A549 (cell line): ENCODE measurements around the gene DNAJB4. TPM values are rescaled to one million over a fixed set of nuclear protein-coding genes. Genes with fewer than 3 reads are reported as not detected.

ENCODE experiments used
- ATAC-seq, 2 experiments: fragments of 200-7000 bp in 1 of 2; fragments of >200 bp in 1 of 2; cut with Nextera tagmentation in 1 of 2; cut with Tn5 transposase in 1 of 2; 3 replicates each; pipeline versions ENCODE4 v1.8.0 to v1.9.1; 2018 to 2020; ENCODE audit warnings: mild to moderate bottlenecking in 1 of 2, moderate library complexity in 1 of 2
- CTCF ChIA-PET: fragments of 300-600 bp; sonication (Branson Sonifier 250); formaldehyde crosslinking; extraction: SDS; loops from one replicate; lab custom pipeline; 2021; ENCODE audit warnings: antibody characterized with exemption, inconsistent platforms; lab: Yijun Ruan, JAX
- POLR2A ChIA-PET: fragments of 350-600 bp; formaldehyde crosslinking; extraction: SDS; loops from one replicate; lab custom pipeline; 2021; ENCODE audit warnings: antibody characterized with exemption, inconsistent platforms; lab: Yijun Ruan, JAX
- DNase-seq, 2 experiments: peaks; one replicate each; pipeline versions ENCODE4 v3.0.0 to v3.0.0-alpha.2; 2011 to 2016; ENCODE audit warnings: low read depth in 1 of 2, low spot score in 1 of 2
- FAIRE-seq: peaks from 2 replicates; lab custom pipeline; 2011; peaks lifted over from hg19 to GRCh38; lab: Jason Lieb, UNC
- H3K27ac ChIP-seq, 2 experiments: fragments of >200 bp; sonication (Bioruptor Twin); formaldehyde crosslinking; 3 replicates each; pipeline ENCODE4 v1.5.1; 2016 to 2017
- H3K4me1 ChIP-seq: fragments of >200 bp; sonication (Bioruptor Twin); formaldehyde crosslinking; 3 replicates; pipeline ENCODE4 v1.6.1; 2016
- H3K4me2 ChIP-seq: fragments of >200 bp; sonication (Bioruptor Twin); formaldehyde crosslinking; 3 replicates; pipeline ENCODE4 v1.6.1; 2016
- H3K4me3 ChIP-seq: fragments of >200 bp; sonication (Bioruptor Twin); formaldehyde crosslinking; 3 replicates; pipeline ENCODE4 v1.5.1; 2016
- H3K9me3 ChIP-seq: fragments of >200 bp; sonication (Bioruptor Twin); formaldehyde crosslinking; 3 replicates; pipeline ENCODE4 v1.6.1; 2016
- BHLHE40 ChIP-seq: IDR thresholded peaks from 2 replicates; pipeline ENCODE4 v1.6.1; 2012; ENCODE audit warnings: low read depth, low read length, inconsistent platforms
- CBX8 ChIP-seq: fragments of 200-600 bp; sonication (generic); IDR thresholded peaks from 2 replicates; pipeline ENCODE4 v1.6.1; 2016
- CHD2 ChIP-seq: fragments of 150-350 bp; IDR thresholded peaks from 2 replicates; pipeline ENCODE4 v1.6.1; 2014; ENCODE audit warnings: low read length; ENCODE audit not compliant: partially characterized antibody
- CHD4 ChIP-seq: fragments of 200-600 bp; sonication (generic); IDR thresholded peaks from 2 replicates; pipeline ENCODE4 v1.6.1; 2016; ENCODE audit warnings: antibody characterized with exemption, mild to moderate bottlenecking, borderline replicate concordance
- EHF ChIP-seq: fragments of 250-450 bp; sonication (Bioruptor Pico); IDR thresholded peaks from 2 replicates; pipeline ENCODE4 v1.5.0; 2020; ENCODE audit warnings: mild to moderate bottlenecking
- EHMT2 ChIP-seq: fragments of 200-600 bp; sonication (generic); IDR thresholded peaks from 2 replicates; pipeline ENCODE4 v1.6.1; 2016; ENCODE audit warnings: antibody characterized with exemption, low read depth, mild to moderate bottlenecking, moderate library complexity
- ESRRA ChIP-seq: fragments of 150-350 bp; IDR thresholded peaks from 2 replicates; pipeline ENCODE4 v1.6.1; 2014; ENCODE audit warnings: mild to moderate bottlenecking, low read length, borderline replicate concordance
- HDAC2 ChIP-seq: fragments of 200-600 bp; sonication (generic); IDR thresholded peaks from 2 replicates; pipeline ENCODE4 v1.6.1; 2016
- MAFK ChIP-seq: fragments of 450-650 bp; IDR thresholded peaks from 2 replicates; pipeline ENCODE4 v1.6.1; 2014; ENCODE audit not compliant: partially characterized antibody
- MYC ChIP-seq: IDR thresholded peaks from 2 replicates; pipeline ENCODE4 v1.6.1; 2012; ENCODE audit warnings: mild to moderate bottlenecking, inconsistent platforms, low read length, improper control_type of control experiment, borderline replicate concordance
- NFE2L2 ChIP-seq: fragments of 150-350 bp; conservative IDR thresholded peaks from 2 replicates; pipeline ENCODE4 v1.6.1; 2014; ENCODE audit warnings: low read length
- NPAS2 ChIP-seq: fragments of 250-450 bp; sonication (Bioruptor Pico); IDR thresholded peaks from 2 replicates; pipeline ENCODE4 v1.8.0; 2022; ENCODE audit warnings: mild to moderate bottlenecking, moderate library complexity, borderline replicate concordance
- NR3C1 ChIP-seq: fragments of >200 bp; sonication (Bioruptor Twin); formaldehyde crosslinking; IDR thresholded peaks from 3 replicates; pipeline ENCODE4 v1.6.1; 2017
- PHF8 ChIP-seq: fragments of 200-600 bp; sonication (generic); IDR thresholded peaks from 2 replicates; pipeline ENCODE4 v1.6.1; 2016; ENCODE audit warnings: low read depth, mild to moderate bottlenecking, antibody characterized with exemption, moderate library complexity, borderline replicate concordance
- POLR2A ChIP-seq: IDR thresholded peaks from 2 replicates; pipeline ENCODE4 v1.6.1; 2012; ENCODE audit warnings: mild to moderate bottlenecking, low read length
- POLR2AphosphoS2 ChIP-seq: conservative IDR thresholded peaks from 2 replicates; pipeline ENCODE4 v1.6.1; 2012; ENCODE audit warnings: low read length, improper control_type of control experiment, inconsistent platforms
- RAD21 ChIP-seq, 2 experiments: fragments of >200 bp in 1 of 2; sonication (Bioruptor Twin) in 1 of 2; formaldehyde crosslinking in 1 of 2; IDR thresholded peaks in 1 of 2; conservative IDR thresholded peaks in 1 of 2; 2 replicates in 1 of 2; 3 replicates in 1 of 2; pipeline ENCODE4 v1.6.1; 2012 to 2018; ENCODE audit warnings: inconsistent platforms in 1 of 2
- RCOR1 ChIP-seq: fragments of 150-350 bp; IDR thresholded peaks from 2 replicates; pipeline ENCODE4 v1.6.1; 2014; ENCODE audit warnings: antibody characterized with exemption, low read length, low read depth
- RNF2 ChIP-seq: fragments of 200-600 bp; sonication (generic); IDR thresholded peaks from 2 replicates; pipeline ENCODE4 v1.6.1; 2016; ENCODE audit warnings: low read depth, mild to moderate bottlenecking, antibody characterized with exemption, moderate library complexity, borderline replicate concordance
- SMC3 ChIP-seq: fragments of >200 bp; sonication (Bioruptor Twin); formaldehyde crosslinking; IDR thresholded peaks from 3 replicates; pipeline ENCODE4 v1.6.1; 2018; ENCODE audit warnings: inconsistent platforms
- TFCP2L1 ChIP-seq: fragments of 250-450 bp; sonication (Bioruptor Pico); IDR thresholded peaks from 2 replicates; pipeline ENCODE4 v1.5.0; 2021; ENCODE audit warnings: mild to moderate bottlenecking
- TP53 ChIP-seq: fragments of 250-450 bp; sonication (Bioruptor Pico); IDR thresholded peaks from 2 replicates; pipeline ENCODE4 v1.5.0; 2021; ENCODE audit warnings: mild to moderate bottlenecking, moderate library complexity
- ZNF302 ChIP-seq: fragments of 250-450 bp; sonication (Bioruptor Pico); IDR thresholded peaks from 2 replicates; pipeline ENCODE4 v1.9.0; 2021; ENCODE audit warnings: inconsistent platforms, mild to moderate bottlenecking, moderate library complexity
- WGBS: methylation state at CpG from one replicate; pipeline ENCODE4 v1.1.6; 2017; ENCODE audit errors: missing lambda C conversion rate; 5-methylcytosine and 5-hydroxymethylcytosine counted together
- polyA plus RNA-seq, 4 experiments: library from polyadenylated mRNA; depleted of rRNA in 3 of 4; stranded (reverse); fragments of >200 nt; fragmentation: RNase III in 1 of 4; extraction: RNeasy Plus Mini Kit Qiagen cat#74134 plus additional on column Dnase treatment in 1 of 4; gene quantifications; 2 replicates in 3 of 4; 3 replicates in 1 of 4; pipeline ENCODE4 v1.2.3, GENCODE V29; 2011 to 2017
- TF ChIP-seq, protein P1 (sequence below): IDR thresholded peaks from 2 replicates; pipeline ENCODE4 v1.6.1; 2012
- TF ChIP-seq, protein P2 (sequence below): fragments of >200 bp; sonication (Bioruptor Twin); formaldehyde crosslinking; IDR thresholded peaks from 3 replicates; pipeline ENCODE4 v1.5.1; 2016
- TF ChIP-seq, protein P3 (sequence below): fragments of 250-450 bp; sonication (Bioruptor Pico); IDR thresholded peaks from 2 replicates; pipeline ENCODE4 v1.5.0; 2021; ENCODE audit warnings: mild to moderate bottlenecking, moderate library complexity, borderline replicate concordance
- TF ChIP-seq, protein P4 (sequence below): fragments of >200 bp; sonication (Bioruptor Twin); formaldehyde crosslinking; IDR thresholded peaks from 3 replicates; pipeline ENCODE4 v1.6.1; 2016
- TF ChIP-seq, protein P5 (sequence below): fragments of 450-650 bp; IDR thresholded peaks from 2 replicates; pipeline ENCODE4 v1.6.1; 2014; ENCODE audit warnings: antibody characterized with exemption
- TF ChIP-seq, protein P6 (sequence below): IDR thresholded peaks from 2 replicates; pipeline ENCODE4 v1.6.1; 2012

The DNAJB4 gene
- polyA plus RNA-seq, 2 of the 4 experiments (the other 2 are of a cell fraction) = 30.0 to 48.8 TPM

DNA sequence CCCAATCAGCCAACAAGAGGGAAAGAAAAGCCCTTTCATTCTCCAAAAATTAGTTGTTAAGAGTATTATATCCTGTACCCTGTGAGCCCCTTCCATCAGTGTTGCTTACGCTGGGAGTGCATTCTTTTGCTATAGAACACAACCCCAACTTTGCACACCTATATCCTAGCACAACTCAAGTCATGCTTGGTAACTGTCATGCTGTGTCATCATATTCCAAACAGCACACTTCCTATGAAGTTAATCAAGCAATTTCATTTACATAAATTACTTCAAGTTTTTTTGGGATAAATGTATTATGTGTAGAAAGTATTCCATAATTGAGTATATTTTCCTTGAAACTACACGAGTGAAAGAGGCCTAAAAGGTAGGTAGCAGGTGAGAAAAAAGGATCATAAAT lies 45.9 kb upstream of the DNAJB4 start:
- DNase-seq = no peak
- Histone ChIP-seq H3K9me3 (no peaks in the 10 kb centered on the region), H3K27ac (no peak overlapping the region), H3K4me1 (peaks cover 16% of the 10 kb centered on the region), H3K4me2 (no peak overlapping the region), H3K4me3 (no peak overlapping the region)
- FAIRE-seq = no peak
- 92% methylated on average over 2 of the region's 2 CpGs for WGBS
- ATAC-seq = no peak
- no peak for TF ChIP-seq TP53 (CRISPR knock-in tag)
- TF ChIP-seq MAFK = peak; percentile 40
- no peak for TF ChIP-seq ZNF302 (CRISPR knock-in tag)
- TF ChIP-seq PHF8 = no peak
- TF ChIP-seq CHD4 = no peak
- no peak for TF ChIP-seq RNF2
- ChIA-PET CTCF (no interaction called here), POLR2A (no interaction called here)

DNA sequence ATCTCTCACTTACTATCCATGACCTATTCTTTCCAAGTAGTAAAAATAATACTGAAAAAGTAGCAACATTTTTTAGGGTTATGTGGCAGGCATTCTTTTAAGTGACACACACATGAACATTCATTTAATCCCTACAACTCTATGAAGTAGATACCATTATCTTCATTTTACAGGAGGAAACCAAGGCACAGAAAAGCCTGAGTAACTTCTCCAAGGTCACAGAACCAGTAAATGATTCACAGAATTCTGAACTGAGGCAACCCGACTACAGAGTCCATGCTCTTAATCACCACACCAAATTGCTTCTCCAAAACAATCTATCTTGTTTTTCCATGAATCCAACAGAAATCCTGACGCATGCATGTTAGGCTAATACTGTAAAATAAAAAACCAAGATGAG lies 43.3 kb upstream of the DNAJB4 start:
- peaks cover 27% of the 10 kb centered on the region for H3K4me1 ChIP-seq
- no peak overlapping the region for H3K27ac ChIP-seq
- ChIA-PET POLR2A (no interaction called here), CTCF (no interaction called here)
- no peaks in the 10 kb centered on the region for H3K9me3 ChIP-seq
- FAIRE-seq = no peak
- no peak overlapping the region for H3K4me3 ChIP-seq
- TF ChIP-seq ESRRA (no peak), EHF (CRISPR knock-in tag) (no peak), TFCP2L1 (no peak), CHD2 (no peak), BHLHE40 (no peak), NR3C1 (no peak), NPAS2 (CRISPR knock-in tag) (no peak), POLR2A (no peak), NFE2L2 (no peak), RCOR1 (no peak), TP53 (CRISPR knock-in tag) (no peak), EHMT2 (no peak), CBX8 (no peak), MYC (no peak), RAD21 (conservative IDR thresholded peaks at IDR 0.05 in 1 of 2, IDR thresholded peaks at IDR 0.05 in 1 of 2) (no peak), ZNF302 (CRISPR knock-in tag) (no peak)
- TF ChIP-seq, protein P1, sequence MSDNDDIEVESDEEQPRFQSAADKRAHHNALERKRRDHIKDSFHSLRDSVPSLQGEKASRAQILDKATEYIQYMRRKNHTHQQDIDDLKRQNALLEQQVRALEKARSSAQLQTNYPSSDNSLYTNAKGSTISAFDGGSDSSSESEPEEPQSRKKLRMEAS = no peak
- no peak for ATAC-seq
- no peak overlapping the region for H3K4me2 ChIP-seq
- no peak for DNase-seq
- 68% methylated on average over 2 of the region's 2 CpGs for WGBS

DNA sequence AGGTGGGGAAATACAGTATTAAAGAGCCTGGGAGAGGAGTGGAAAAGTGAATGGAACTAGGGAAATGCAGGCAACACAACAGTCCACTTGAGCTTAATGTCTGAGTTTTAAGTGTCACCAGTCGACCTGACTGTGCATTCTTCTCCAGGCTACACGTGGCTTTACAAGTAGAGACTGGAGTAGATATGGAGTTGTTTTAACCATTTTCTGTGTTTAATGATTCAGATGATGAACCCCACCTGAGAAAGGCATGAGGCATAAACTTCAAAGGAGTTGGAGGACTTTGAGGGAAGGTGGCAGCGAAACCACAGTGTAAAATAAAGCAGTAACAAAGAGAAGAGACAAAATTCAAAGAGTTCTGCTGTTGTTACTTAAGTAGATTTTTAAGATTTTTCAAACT lies 38.4 kb upstream of the DNAJB4 start:
- Histone ChIP-seq H3K27ac (no peak overlapping the region), H3K9me3 (no peaks in the 10 kb centered on the region), H3K4me2 (no peak overlapping the region), H3K4me3 (no peak overlapping the region), H3K4me1 (peaks cover 40% of the 10 kb centered on the region)
- no peak for FAIRE-seq
- no peak for DNase-seq
- ChIA-PET CTCF (interaction anchor here (0.8 to 1.3 kb wide), 2 partner anchors 9 to 148 kb away, joined by 3 to 4 read pairs; no protein-coding TSS in a partner anchor), POLR2A (no interaction called here)
- WGBS = 74% methylated on average over 3 of the region's 3 CpGs
- no peak for ATAC-seq
- TF ChIP-seq HDAC2 (no peak), ESRRA (no peak), POLR2AphosphoS2 (no peak), MYC (no peak), ZNF302 (CRISPR knock-in tag) (no peak), SMC3 (no peak), CHD2 (no peak)
- TF ChIP-seq, protein P2, sequence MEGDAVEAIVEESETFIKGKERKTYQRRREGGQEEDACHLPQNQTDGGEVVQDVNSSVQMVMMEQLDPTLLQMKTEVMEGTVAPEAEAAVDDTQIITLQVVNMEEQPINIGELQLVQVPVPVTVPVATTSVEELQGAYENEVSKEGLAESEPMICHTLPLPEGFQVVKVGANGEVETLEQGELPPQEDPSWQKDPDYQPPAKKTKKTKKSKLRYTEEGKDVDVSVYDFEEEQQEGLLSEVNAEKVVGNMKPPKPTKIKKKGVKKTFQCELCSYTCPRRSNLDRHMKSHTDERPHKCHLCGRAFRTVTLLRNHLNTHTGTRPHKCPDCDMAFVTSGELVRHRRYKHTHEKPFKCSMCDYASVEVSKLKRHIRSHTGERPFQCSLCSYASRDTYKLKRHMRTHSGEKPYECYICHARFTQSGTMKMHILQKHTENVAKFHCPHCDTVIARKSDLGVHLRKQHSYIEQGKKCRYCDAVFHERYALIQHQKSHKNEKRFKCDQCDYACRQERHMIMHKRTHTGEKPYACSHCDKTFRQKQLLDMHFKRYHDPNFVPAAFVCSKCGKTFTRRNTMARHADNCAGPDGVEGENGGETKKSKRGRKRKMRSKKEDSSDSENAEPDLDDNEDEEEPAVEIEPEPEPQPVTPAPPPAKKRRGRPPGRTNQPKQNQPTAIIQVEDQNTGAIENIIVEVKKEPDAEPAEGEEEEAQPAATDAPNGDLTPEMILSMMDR = no peak
- TF ChIP-seq, protein P3, sequence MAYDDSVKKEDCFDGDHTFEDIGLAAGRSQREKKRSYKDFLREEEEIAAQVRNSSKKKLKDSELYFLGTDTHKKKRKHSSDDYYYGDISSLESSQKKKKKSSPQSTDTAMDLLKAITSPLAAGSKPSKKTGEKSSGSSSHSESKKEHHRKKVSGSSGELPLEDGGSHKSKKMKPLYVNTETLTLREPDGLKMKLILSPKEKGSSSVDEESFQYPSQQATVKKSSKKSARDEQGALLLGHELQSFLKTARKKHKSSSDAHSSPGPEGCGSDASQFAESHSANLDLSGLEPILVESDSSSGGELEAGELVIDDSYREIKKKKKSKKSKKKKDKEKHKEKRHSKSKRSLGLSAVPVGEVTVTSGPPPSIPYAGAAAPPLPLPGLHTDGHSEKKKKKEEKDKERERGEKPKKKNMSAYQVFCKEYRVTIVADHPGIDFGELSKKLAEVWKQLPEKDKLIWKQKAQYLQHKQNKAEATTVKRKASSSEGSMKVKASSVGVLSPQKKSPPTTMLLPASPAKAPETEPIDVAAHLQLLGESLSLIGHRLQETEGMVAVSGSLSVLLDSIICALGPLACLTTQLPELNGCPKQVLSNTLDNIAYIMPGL (CRISPR knock-in tag) = no peak
- TF ChIP-seq, protein P1 = no peak
- TF ChIP-seq, protein P4, sequence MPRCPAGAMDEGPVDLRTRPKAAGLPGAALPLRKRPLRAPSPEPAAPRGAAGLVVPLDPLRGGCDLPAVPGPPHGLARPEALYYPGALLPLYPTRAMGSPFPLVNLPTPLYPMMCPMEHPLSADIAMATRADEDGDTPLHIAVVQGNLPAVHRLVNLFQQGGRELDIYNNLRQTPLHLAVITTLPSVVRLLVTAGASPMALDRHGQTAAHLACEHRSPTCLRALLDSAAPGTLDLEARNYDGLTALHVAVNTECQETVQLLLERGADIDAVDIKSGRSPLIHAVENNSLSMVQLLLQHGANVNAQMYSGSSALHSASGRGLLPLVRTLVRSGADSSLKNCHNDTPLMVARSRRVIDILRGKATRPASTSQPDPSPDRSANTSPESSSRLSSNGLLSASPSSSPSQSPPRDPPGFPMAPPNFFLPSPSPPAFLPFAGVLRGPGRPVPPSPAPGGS = no peak
- TF ChIP-seq, protein P5, sequence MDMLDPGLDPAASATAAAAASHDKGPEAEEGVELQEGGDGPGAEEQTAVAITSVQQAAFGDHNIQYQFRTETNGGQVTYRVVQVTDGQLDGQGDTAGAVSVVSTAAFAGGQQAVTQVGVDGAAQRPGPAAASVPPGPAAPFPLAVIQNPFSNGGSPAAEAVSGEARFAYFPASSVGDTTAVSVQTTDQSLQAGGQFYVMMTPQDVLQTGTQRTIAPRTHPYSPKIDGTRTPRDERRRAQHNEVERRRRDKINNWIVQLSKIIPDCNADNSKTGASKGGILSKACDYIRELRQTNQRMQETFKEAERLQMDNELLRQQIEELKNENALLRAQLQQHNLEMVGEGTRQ = no peak
- TF ChIP-seq, protein P6, sequence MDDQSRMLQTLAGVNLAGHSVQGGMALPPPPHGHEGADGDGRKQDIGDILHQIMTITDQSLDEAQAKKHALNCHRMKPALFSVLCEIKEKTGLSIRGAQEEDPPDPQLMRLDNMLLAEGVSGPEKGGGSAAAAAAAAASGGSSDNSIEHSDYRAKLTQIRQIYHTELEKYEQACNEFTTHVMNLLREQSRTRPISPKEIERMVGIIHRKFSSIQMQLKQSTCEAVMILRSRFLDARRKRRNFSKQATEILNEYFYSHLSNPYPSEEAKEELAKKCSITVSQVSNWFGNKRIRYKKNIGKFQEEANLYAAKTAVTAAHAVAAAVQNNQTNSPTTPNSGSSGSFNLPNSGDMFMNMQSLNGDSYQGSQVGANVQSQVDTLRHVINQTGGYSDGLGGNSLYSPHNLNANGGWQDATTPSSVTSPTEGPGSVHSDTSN = no peak
